ENCODE data around the gene KRTAP9-7. TPM values are rescaled to one million over a fixed set of nuclear protein-coding genes. Genes with fewer than 3 reads are reported as not detected.

KRTAP9-7 gene
- polyA plus RNA-seq, 1 donor (not counting 4 experiments of a cell fraction or from before 2014, with no cell fraction given) = not detected

DNA sequence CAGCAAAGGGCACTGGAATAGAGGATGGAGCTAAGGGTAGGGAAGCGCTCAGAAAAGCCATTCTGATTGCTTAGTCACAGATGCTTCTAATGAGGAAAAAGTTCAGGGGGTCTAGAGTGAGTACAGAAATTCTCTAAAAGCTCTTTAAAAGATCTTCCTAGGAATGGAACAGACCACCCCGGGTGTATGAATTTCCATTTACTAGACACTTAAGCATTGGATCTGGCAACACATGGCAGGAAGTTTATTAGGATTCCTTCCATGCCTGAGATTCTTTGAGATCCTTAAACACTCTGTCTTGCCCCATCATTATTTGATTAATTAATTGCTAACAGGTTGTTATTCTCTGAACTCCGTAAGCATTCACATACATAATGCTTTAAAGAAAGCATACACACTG is 8.5 kb downstream of the KRTAP9-7 start:
- H3K4me3 ChIP-seq (ENCODE audit: control insufficient read depth in 2 of 3, extremely low read depth in 1 of 3, insufficient read depth in 2 of 3, low read depth in 1 of 3, low read length in 3 of 3) = no peak overlapping the region
- H3K9me1 ChIP-seq (ENCODE audit: control insufficient read depth, extremely low read depth, insufficient read depth, low read length) = no peaks in the 10 kb centered on the region
- no peak overlapping the region for H3K9ac ChIP-seq (ENCODE audit: control insufficient read depth, extremely low read depth, insufficient read depth, low read length)
- H4K20me1 ChIP-seq (ENCODE audit: control insufficient read depth, extremely low read depth, insufficient read depth, low read length) = no peaks in the 10 kb centered on the region
- H3K27me3 ChIP-seq (ENCODE audit: control insufficient read depth, extremely low read depth, insufficient read depth, low read length) = no peaks in the 10 kb centered on the region
- TF ChIP-seq, protein P1, sequence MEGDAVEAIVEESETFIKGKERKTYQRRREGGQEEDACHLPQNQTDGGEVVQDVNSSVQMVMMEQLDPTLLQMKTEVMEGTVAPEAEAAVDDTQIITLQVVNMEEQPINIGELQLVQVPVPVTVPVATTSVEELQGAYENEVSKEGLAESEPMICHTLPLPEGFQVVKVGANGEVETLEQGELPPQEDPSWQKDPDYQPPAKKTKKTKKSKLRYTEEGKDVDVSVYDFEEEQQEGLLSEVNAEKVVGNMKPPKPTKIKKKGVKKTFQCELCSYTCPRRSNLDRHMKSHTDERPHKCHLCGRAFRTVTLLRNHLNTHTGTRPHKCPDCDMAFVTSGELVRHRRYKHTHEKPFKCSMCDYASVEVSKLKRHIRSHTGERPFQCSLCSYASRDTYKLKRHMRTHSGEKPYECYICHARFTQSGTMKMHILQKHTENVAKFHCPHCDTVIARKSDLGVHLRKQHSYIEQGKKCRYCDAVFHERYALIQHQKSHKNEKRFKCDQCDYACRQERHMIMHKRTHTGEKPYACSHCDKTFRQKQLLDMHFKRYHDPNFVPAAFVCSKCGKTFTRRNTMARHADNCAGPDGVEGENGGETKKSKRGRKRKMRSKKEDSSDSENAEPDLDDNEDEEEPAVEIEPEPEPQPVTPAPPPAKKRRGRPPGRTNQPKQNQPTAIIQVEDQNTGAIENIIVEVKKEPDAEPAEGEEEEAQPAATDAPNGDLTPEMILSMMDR (optimal IDR thresholded peaks at IDR 0.05 in 1 of 3, IDR thresholded peaks at IDR 0.05 in 1 of 3, conservative IDR thresholded peaks at IDR 0.05 in 1 of 3; ENCODE audit: extremely low read depth in 1 of 3, insufficient read depth in 2 of 3, low read length in 3 of 3) = no peak
- no peak for TF ChIP-seq EZH2 (IDR thresholded peaks at IDR 0.05; ENCODE audit: low read length)
- H3K27ac ChIP-seq (ENCODE audit: control insufficient read depth, insufficient read depth, low read length) = no peak overlapping the region
- dilution Hi-C loops (cut with MboI; ENCODE audit: extremely low pct_ligation_motif_present, low sequenced_read_pairs) = no loop called here
- no peaks in the 10 kb centered on the region for H3K9me3 ChIP-seq (ENCODE audit: control insufficient read depth, low read depth, low read length)
- DNase-seq (ENCODE audit: low read depth, low spot score) = no peak
- H3K4me2 ChIP-seq (ENCODE audit: control insufficient read depth, extremely low read depth, insufficient read depth, low read depth, low read length) = no peak overlapping the region
- H3K4me1 ChIP-seq (ENCODE audit: control insufficient read depth, extremely low read depth, insufficient read depth, low read length) = no peaks in the 10 kb centered on the region
- FAIRE-seq = no peak
- no peaks in the 10 kb centered on the region for H3K79me2 ChIP-seq (ENCODE audit: control insufficient read depth, insufficient read depth, low read length)
- H3K36me3 ChIP-seq (ENCODE audit: control insufficient read depth in 2 of 2, extremely low read depth in 1 of 2, insufficient read depth in 2 of 2, low read length in 2 of 2) = no peaks in the 10 kb centered on the region
- H2AFZ ChIP-seq (ENCODE audit: control insufficient read depth, low read length) = no peak overlapping the region

GRCh38 chr17:41284546-41284945 is 9.0 kb downstream of the KRTAP9-7 start:
- Histone ChIP-seq H3K79me2 (ENCODE audit: control insufficient read depth, insufficient read depth, low read length) (no peaks in the 10 kb centered on the region), H3K4me3 (ENCODE audit: control insufficient read depth in 2 of 3, extremely low read depth in 1 of 3, insufficient read depth in 2 of 3, low read depth in 1 of 3, low read length in 3 of 3) (no peak overlapping the region), H3K36me3 (ENCODE audit: control insufficient read depth in 2 of 2, extremely low read depth in 1 of 2, insufficient read depth in 2 of 2, low read length in 2 of 2) (no peaks in the 10 kb centered on the region), H3K9me3 (ENCODE audit: control insufficient read depth, low read depth, low read length) (no peaks in the 10 kb centered on the region), H4K20me1 (ENCODE audit: control insufficient read depth, extremely low read depth, insufficient read depth, low read length) (no peaks in the 10 kb centered on the region), H3K9me1 (ENCODE audit: control insufficient read depth, extremely low read depth, insufficient read depth, low read length) (no peaks in the 10 kb centered on the region), H3K4me2 (ENCODE audit: control insufficient read depth, extremely low read depth, insufficient read depth, low read depth, low read length) (no peak overlapping the region), H3K27ac (ENCODE audit: control insufficient read depth, insufficient read depth, low read length) (no peak overlapping the region), H3K9ac (ENCODE audit: control insufficient read depth, extremely low read depth, insufficient read depth, low read length) (no peak overlapping the region), H2AFZ (ENCODE audit: control insufficient read depth, low read length) (no peak overlapping the region), H3K4me1 (ENCODE audit: control insufficient read depth, extremely low read depth, insufficient read depth, low read length) (no peaks in the 10 kb centered on the region), H3K27me3 (ENCODE audit: control insufficient read depth, extremely low read depth, insufficient read depth, low read length) (no peaks in the 10 kb centered on the region)
- FAIRE-seq (no peak), DNase-seq (ENCODE audit: low read depth, low spot score) (no peak)
- dilution Hi-C loops (cut with MboI; ENCODE audit: extremely low pct_ligation_motif_present, low sequenced_read_pairs) = no loop called here
- no peak for TF ChIP-seq EZH2 (IDR thresholded peaks at IDR 0.05; ENCODE audit: low read length)
- TF ChIP-seq, protein P1 (optimal IDR thresholded peaks at IDR 0.05 in 1 of 3, IDR thresholded peaks at IDR 0.05 in 1 of 3, conservative IDR thresholded peaks at IDR 0.05 in 1 of 3; ENCODE audit: extremely low read depth in 1 of 3, insufficient read depth in 2 of 3, low read length in 3 of 3) = no peak

All from keratinocyte (primary cell).